ENCODE measurements around the gene STEAP4. TPM values are rescaled to one million over a fixed set of nuclear protein-coding genes. Genes with fewer than 3 reads are reported as not detected.

STEAP4 gene
- polyA plus RNA-seq, 1 of the 3 experiments (the other 2 are of a cell fraction), result not detected

DNA sequence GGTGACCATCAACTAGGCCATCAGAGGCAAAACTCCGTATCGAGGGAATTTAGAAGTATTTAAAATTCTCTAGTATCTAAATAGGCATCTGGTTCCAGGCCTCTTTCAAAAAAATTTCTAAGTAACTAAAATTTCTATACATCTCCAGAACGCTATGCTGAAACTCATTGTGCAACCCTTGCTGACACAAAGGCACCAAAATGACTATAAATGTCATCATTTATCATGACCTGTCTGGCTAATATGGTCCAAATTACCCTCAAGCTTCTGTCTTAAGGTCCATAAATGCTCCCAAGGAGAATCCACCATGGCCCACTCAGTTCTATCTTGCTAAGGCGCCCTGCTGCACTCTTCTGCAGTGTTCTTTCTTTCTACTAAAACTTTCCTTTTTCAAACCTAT, 16.2 kb downstream of the STEAP4 start:
- no peaks in the 10 kb centered on the region for H3F3A ChIP-seq (replicated peaks; ENCODE audit: insufficient read depth)
- POLR2A ChIA-PET, result no interaction called here
- H3K4me2 ChIP-seq, result no peak overlapping the region
- TF ChIP-seq RXRA (IDR thresholded peaks at IDR 0.05; ENCODE audit: borderline replicate concordance, low read depth), result no peak
- no peak for TF ChIP-seq USF1 (IDR thresholded peaks at IDR 0.05; ENCODE audit: borderline replicate concordance, low read depth)
- no peak for TF ChIP-seq ELF1 (IDR thresholded peaks at IDR 0.05)
- no peak for TF ChIP-seq EZH2phosphoT487 (IDR thresholded peaks at IDR 0.05; ENCODE audit: borderline replicate concordance, low read depth)
- TF ChIP-seq RAD21 (IDR thresholded peaks at IDR 0.05; ENCODE audit: low read length), result no peak
- TF ChIP-seq TEAD4 (IDR thresholded peaks at IDR 0.05; ENCODE audit: borderline replicate concordance, insufficient read depth), result no peak
- TF ChIP-seq GATA2 (CRISPR knock-in tag; IDR thresholded peaks at IDR 0.05), result no peak
- TF ChIP-seq CHD2 (IDR thresholded peaks at IDR 0.05; ENCODE audit: low read length, partially characterized antibody), result no peak
- no peaks in the 10 kb centered on the region for H4K20me1 ChIP-seq (ENCODE audit: insufficient read depth)
- no peak overlapping the region for H3K4me3 ChIP-seq (ENCODE audit: low read depth in 2 of 2, low read length in 1 of 2)
- H3K79me2 ChIP-seq (ENCODE audit: insufficient read depth), result no peaks in the 10 kb centered on the region
- H3K36me3 ChIP-seq (replicated peaks in 1 of 2; ENCODE audit: control insufficient read depth in 1 of 2, insufficient read depth in 2 of 2, low read length in 1 of 2), result no peaks in the 10 kb centered on the region
- H2AFZ ChIP-seq (ENCODE audit: low read depth), result no peak overlapping the region
- no peak overlapping the region for H3K9ac ChIP-seq
- H3K4me1 ChIP-seq (ENCODE audit: control insufficient read depth in 1 of 2, insufficient read depth in 2 of 2, low read depth in 1 of 2, low read length in 1 of 2), result no peaks in the 10 kb centered on the region
- no peak overlapping the region for H3K27ac ChIP-seq (ENCODE audit: low read depth in 2 of 2, low read length in 1 of 2)
- no peak for DNase-seq
- 0 out of 2 replicates have a peak, but pooled peaks cover 2% of the 10 kb centered on the region for H3K9me2 ChIP-seq
- H3K9me3 ChIP-seq, result no peaks in the 10 kb centered on the region
- no peaks in the 10 kb centered on the region for H3K27me3 ChIP-seq (ENCODE audit: insufficient read depth)
- CTCF ChIA-PET, result no interaction called here
- 61% methylated on average over 4 of the region's 4 CpGs for WGBS (ENCODE audit: low lambda C conversion rate)

DNA sequence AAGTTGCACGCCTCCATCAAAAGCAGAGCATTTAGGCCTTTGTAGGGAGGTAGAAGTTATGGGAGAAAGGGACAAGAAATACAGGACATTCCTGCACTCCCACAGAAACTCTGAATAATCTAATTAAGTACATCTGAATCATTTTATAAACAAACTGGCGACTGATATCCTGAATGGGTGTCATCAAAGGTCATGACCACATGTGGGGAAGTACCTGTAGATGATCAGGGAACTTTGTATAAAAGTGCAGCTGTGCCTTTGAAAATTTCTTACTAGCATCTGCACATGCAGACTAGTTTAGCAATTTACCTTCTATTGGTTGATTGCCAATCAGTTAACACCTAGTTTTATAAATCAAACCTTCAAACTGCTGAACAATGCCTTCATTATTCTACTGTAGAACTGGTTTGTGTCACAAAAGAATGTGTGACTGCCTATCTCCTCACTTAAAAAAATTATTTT, 17.1 kb downstream of the STEAP4 start:
- Histone ChIP-seq H3K4me1 (ENCODE audit: control insufficient read depth in 1 of 2, insufficient read depth in 2 of 2, low read depth in 1 of 2, low read length in 1 of 2) (no peaks in the 10 kb centered on the region), H3F3A (replicated peaks; ENCODE audit: insufficient read depth) (no peaks in the 10 kb centered on the region), H3K79me2 (ENCODE audit: insufficient read depth) (no peaks in the 10 kb centered on the region), H3K4me2 (no peak overlapping the region), H2AFZ (ENCODE audit: low read depth) (no peak overlapping the region), H3K9ac (no peak overlapping the region), H3K36me3 (replicated peaks in 1 of 2; ENCODE audit: control insufficient read depth in 1 of 2, insufficient read depth in 2 of 2, low read length in 1 of 2) (no peaks in the 10 kb centered on the region), H3K4me3 (ENCODE audit: low read depth in 2 of 2, low read length in 1 of 2) (no peak overlapping the region), H3K9me3 (no peaks in the 10 kb centered on the region), H3K27ac (ENCODE audit: low read depth in 2 of 2, low read length in 1 of 2) (no peak overlapping the region), H4K20me1 (ENCODE audit: insufficient read depth) (no peaks in the 10 kb centered on the region), H3K27me3 (ENCODE audit: insufficient read depth) (no peaks in the 10 kb centered on the region), H3K9me2 (0 out of 2 replicates have a peak, but pooled peaks cover 2% of the 10 kb centered on the region)
- no peak for DNase-seq
- POLR2A ChIA-PET, result interaction anchor here (0.6 kb wide), 1 partner anchor 13 kb away, joined by 3 read pairs; no protein-coding TSS in a partner anchor
- WGBS (ENCODE audit: low lambda C conversion rate), result 35% methylated on average over 2 of the region's 2 CpGs
- TF ChIP-seq CHD2 (IDR thresholded peaks at IDR 0.05; ENCODE audit: low read length, partially characterized antibody) (no peak), USF2 (IDR thresholded peaks at IDR 0.05; ENCODE audit: borderline replicate concordance, low read depth, low read length) (no peak), USF1 (IDR thresholded peaks at IDR 0.05; ENCODE audit: borderline replicate concordance, low read depth) (no peak), RXRA (IDR thresholded peaks at IDR 0.05; ENCODE audit: borderline replicate concordance, low read depth) (no peak), SMC3 (IDR thresholded peaks at IDR 0.05; ENCODE audit: low read depth, low read length) (no peak), EZH2phosphoT487 (IDR thresholded peaks at IDR 0.05; ENCODE audit: borderline replicate concordance, low read depth) (no peak), ELF1 (IDR thresholded peaks at IDR 0.05) (no peak), EP300 (IDR thresholded peaks at IDR 0.05; ENCODE audit: borderline replicate concordance in 1 of 2, low read depth in 1 of 2, low read length in 1 of 2) (no peak), NFIC (IDR thresholded peaks at IDR 0.05; ENCODE audit: borderline replicate concordance) (no peak), TAF1 (IDR thresholded peaks at IDR 0.05; ENCODE audit: borderline replicate concordance, low read depth, low read length) (no peak), TEAD4 (IDR thresholded peaks at IDR 0.05; ENCODE audit: borderline replicate concordance, insufficient read depth) (no peak), GABPA (IDR thresholded peaks at IDR 0.05; ENCODE audit: low read depth) (no peak), PBX3 (IDR thresholded peaks at IDR 0.05) (no peak), GATA2 (CRISPR knock-in tag; IDR thresholded peaks at IDR 0.05) (no peak)
- CTCF ChIA-PET, result no interaction called here
